ENCODE data around the gene WDFY4.

DNA sequence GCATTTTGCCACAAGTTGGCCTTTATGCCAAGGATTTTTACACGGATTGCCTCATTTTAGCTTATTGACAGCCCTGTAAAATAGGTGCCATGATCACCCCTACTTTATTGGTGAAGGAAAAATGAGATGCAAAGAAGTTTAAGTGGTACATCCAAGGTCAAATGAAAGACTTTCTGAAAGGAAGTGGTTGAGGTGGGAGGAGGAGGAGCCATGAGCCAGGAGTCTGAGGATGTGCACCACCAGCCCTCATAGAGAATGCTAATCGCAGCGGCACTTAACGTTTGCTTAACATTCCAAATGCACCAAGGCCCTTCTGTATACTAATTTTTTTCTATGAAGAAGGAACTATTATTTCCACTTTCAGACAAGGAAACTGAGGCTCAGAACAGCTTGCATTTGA lies 286.0 kb downstream of the WDFY4 start:
- TF ChIP-seq, protein P1, sequence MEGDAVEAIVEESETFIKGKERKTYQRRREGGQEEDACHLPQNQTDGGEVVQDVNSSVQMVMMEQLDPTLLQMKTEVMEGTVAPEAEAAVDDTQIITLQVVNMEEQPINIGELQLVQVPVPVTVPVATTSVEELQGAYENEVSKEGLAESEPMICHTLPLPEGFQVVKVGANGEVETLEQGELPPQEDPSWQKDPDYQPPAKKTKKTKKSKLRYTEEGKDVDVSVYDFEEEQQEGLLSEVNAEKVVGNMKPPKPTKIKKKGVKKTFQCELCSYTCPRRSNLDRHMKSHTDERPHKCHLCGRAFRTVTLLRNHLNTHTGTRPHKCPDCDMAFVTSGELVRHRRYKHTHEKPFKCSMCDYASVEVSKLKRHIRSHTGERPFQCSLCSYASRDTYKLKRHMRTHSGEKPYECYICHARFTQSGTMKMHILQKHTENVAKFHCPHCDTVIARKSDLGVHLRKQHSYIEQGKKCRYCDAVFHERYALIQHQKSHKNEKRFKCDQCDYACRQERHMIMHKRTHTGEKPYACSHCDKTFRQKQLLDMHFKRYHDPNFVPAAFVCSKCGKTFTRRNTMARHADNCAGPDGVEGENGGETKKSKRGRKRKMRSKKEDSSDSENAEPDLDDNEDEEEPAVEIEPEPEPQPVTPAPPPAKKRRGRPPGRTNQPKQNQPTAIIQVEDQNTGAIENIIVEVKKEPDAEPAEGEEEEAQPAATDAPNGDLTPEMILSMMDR (IDR thresholded peaks at IDR 0.05) = no peak
- no peak for TF ChIP-seq EP300 (IDR thresholded peaks at IDR 0.05)
